ENCODE data around the gene TMED1. TPM values are rescaled to one million over a fixed set of nuclear protein-coding genes. Genes with fewer than 3 reads are reported as not detected.

TMED1 gene
- polyA plus RNA-seq, 1 donor from 2014 or later, result 20.2 TPM

GRCh38 chr19:10805758-10806247 lies 30.2 kb downstream of the TMED1 start:
- H3K79me2 ChIP-seq (replicated peaks; ENCODE audit: insufficient read depth, low read length), result no peaks in the 10 kb centered on the region
- no peak overlapping the region for H3K27ac ChIP-seq (ENCODE audit: low read length)
- H3K9ac ChIP-seq (ENCODE audit: low read length), result no peak overlapping the region
- H3K4me2 ChIP-seq (ENCODE audit: low read length), result no peak overlapping the region
- no peaks in the 10 kb centered on the region for H3K27me3 ChIP-seq (ENCODE audit: insufficient read depth, low read depth, low read length)
- H3K36me3 ChIP-seq (ENCODE audit: insufficient read depth, low read length), result peaks cover 9% of the 10 kb centered on the region
- H3K4me3 ChIP-seq (ENCODE audit: low read length), result no peak overlapping the region
- H3K9me2 ChIP-seq (ENCODE audit: insufficient read depth, low read length), result no peaks in the 10 kb centered on the region
- no peaks in the 10 kb centered on the region for H4K20me1 ChIP-seq (ENCODE audit: insufficient read depth)
- no peaks in the 10 kb centered on the region for H3K9me3 ChIP-seq (ENCODE audit: low read length)
- TF ChIP-seq POLR2AphosphoS5 (IDR thresholded peaks at IDR 0.05) (no peak), EZH2 (IDR thresholded peaks at IDR 0.05; ENCODE audit: borderline replicate concordance, insufficient read depth, low read length, poor library complexity, severe bottlenecking) (no peak), SMC3 (conservative IDR thresholded peaks at IDR 0.05; ENCODE audit: poor library complexity) (no peak), RAD21 (conservative IDR thresholded peaks at IDR 0.05) (no peak), MXI1 (conservative IDR thresholded peaks at IDR 0.05; ENCODE audit: poor library complexity, severe bottlenecking) (no peak), REST (IDR thresholded peaks at IDR 0.05; ENCODE audit: borderline replicate concordance) (no peak), TAF1 (IDR thresholded peaks at IDR 0.05; ENCODE audit: low read depth) (no peak), EP300 (conservative IDR thresholded peaks at IDR 0.05; ENCODE audit: poor library complexity, severe bottlenecking) (no peak), CTCF (IDR thresholded peaks at IDR 0.05; ENCODE audit: poor library complexity, severe bottlenecking) (no peak)
- H3F3A ChIP-seq (ENCODE audit: insufficient read depth, low read length, poor library complexity, severe bottlenecking), result no peaks in the 10 kb centered on the region
- no peak overlapping the region for H2AFZ ChIP-seq (ENCODE audit: low read depth, low read length)

GRCh38 chr19:10805065-10805757 lies 30.8 kb downstream of the TMED1 start:
- Histone ChIP-seq H3K36me3 (ENCODE audit: insufficient read depth, low read length) (peaks cover 9% of the 10 kb centered on the region), H3K27me3 (ENCODE audit: insufficient read depth, low read depth, low read length) (no peaks in the 10 kb centered on the region), H3K9ac (ENCODE audit: low read length) (no peak overlapping the region), H3K4me3 (ENCODE audit: low read length) (no peak overlapping the region), H3K4me2 (ENCODE audit: low read length) (no peak overlapping the region), H4K20me1 (ENCODE audit: insufficient read depth) (no peaks in the 10 kb centered on the region), H3K79me2 (replicated peaks; ENCODE audit: insufficient read depth, low read length) (no peaks in the 10 kb centered on the region), H3K27ac (ENCODE audit: low read length) (no peak overlapping the region), H2AFZ (ENCODE audit: low read depth, low read length) (no peak overlapping the region), H3F3A (ENCODE audit: insufficient read depth, low read length, poor library complexity, severe bottlenecking) (no peaks in the 10 kb centered on the region), H3K9me2 (ENCODE audit: insufficient read depth, low read length) (no peaks in the 10 kb centered on the region), H3K9me3 (ENCODE audit: low read length) (no peaks in the 10 kb centered on the region)
- no peak for TF ChIP-seq CTCF (IDR thresholded peaks at IDR 0.05; ENCODE audit: poor library complexity, severe bottlenecking)
- TF ChIP-seq EZH2 (IDR thresholded peaks at IDR 0.05; ENCODE audit: borderline replicate concordance, insufficient read depth, low read length, poor library complexity, severe bottlenecking), result no peak
- no peak for TF ChIP-seq TAF1 (IDR thresholded peaks at IDR 0.05; ENCODE audit: low read depth)
- TF ChIP-seq RAD21 (conservative IDR thresholded peaks at IDR 0.05), result no peak
- TF ChIP-seq POLR2AphosphoS5 (IDR thresholded peaks at IDR 0.05), result no peak
- no peak for TF ChIP-seq SMC3 (conservative IDR thresholded peaks at IDR 0.05; ENCODE audit: poor library complexity)
- TF ChIP-seq MXI1 (conservative IDR thresholded peaks at IDR 0.05; ENCODE audit: poor library complexity, severe bottlenecking), result no peak
- no peak for TF ChIP-seq REST (IDR thresholded peaks at IDR 0.05; ENCODE audit: borderline replicate concordance)
- TF ChIP-seq EP300 (conservative IDR thresholded peaks at IDR 0.05; ENCODE audit: poor library complexity, severe bottlenecking), result no peak
